PC-9 (cell line): ENCODE data around the gene SLC10A6. TPM values are rescaled to one million over a fixed set of nuclear protein-coding genes. Genes with fewer than 3 reads are reported as not detected.

Experiments used
- BruUV-seq: library from RNA; stranded (reverse); fragments of 400-500 nt; replicated peaks from 2 replicates; lab custom pipeline; 2021; lab: Mats Ljungman, UMichigan
- CTCF ChIA-PET: fragments of 300-600 bp; sonication (Branson Sonifier 250); formaldehyde crosslinking; loops from one replicate; lab custom pipeline; 2022; ENCODE audit warnings: antibody characterized with exemption; lab: Charles Lee
- POLR2A ChIA-PET: fragments of 300-600 bp; sonication (Branson Sonifier 250); formaldehyde crosslinking; loops from one replicate; lab custom pipeline; 2022; ENCODE audit warnings: antibody characterized with exemption; ENCODE audit not compliant: unreplicated experiment; lab: Charles Lee
- DNase-seq, 2 experiments: peaks; one replicate each; pipeline versions ENCODE4 v3.0.0 to v3.0.0-alpha.2; 2015 to 2022; ENCODE audit warnings: mixed read lengths in 1 of 2
- H2AFZ ChIP-seq: fragments of 200-600 bp; sonication (generic); 2 replicates; pipeline ENCODE4 v1.8.1; 2017; ENCODE audit warnings: antibody characterized with exemption
- H3F3A ChIP-seq: fragments of 200-600 bp; sonication (generic); 2 replicates; pipeline ENCODE4 v1.8.1; 2017; ENCODE audit warnings: antibody characterized with exemption, mild to moderate bottlenecking, low read depth; ENCODE audit not compliant: insufficient read depth
- H3K27ac ChIP-seq: fragments of 200-600 bp; sonication (generic); 2 replicates; pipeline ENCODE4 v1.6.1; 2016; ENCODE audit warnings: mixed run types
- H3K27me3 ChIP-seq: fragments of 200-600 bp; sonication (generic); 2 replicates; pipeline ENCODE4 v1.6.1; 2016; ENCODE audit warnings: low read depth, mixed run types; ENCODE audit not compliant: insufficient read depth
- H3K36me3 ChIP-seq: fragments of 200-600 bp; sonication (generic); 2 replicates; pipeline ENCODE4 v1.6.1; 2016; ENCODE audit warnings: low read depth, mixed run types
- H3K4me1 ChIP-seq: fragments of 200-600 bp; sonication (generic); replicated peaks from 2 replicates; pipeline ENCODE4 v1.6.1; 2016; ENCODE audit warnings: mixed run types; ENCODE audit not compliant: insufficient read depth
- H3K4me2 ChIP-seq: fragments of 200-600 bp; sonication (generic); 2 replicates; pipeline ENCODE4 v1.6.1; 2017; ENCODE audit warnings: mixed run types
- H3K4me3 ChIP-seq: fragments of 200-600 bp; sonication (generic); 2 replicates; pipeline ENCODE4 v1.6.1; 2016; ENCODE audit warnings: mixed run types
- H3K79me2 ChIP-seq: fragments of 200-600 bp; sonication (generic); 2 replicates; pipeline ENCODE4 v1.6.1; 2017; ENCODE audit warnings: low read depth, mixed run types
- H3K9me2 ChIP-seq: fragments of 200-600 bp; sonication (generic); 2 replicates; pipeline ENCODE4 v1.8.1; 2017; ENCODE audit warnings: mild to moderate bottlenecking; ENCODE audit not compliant: insufficient read depth
- H3K9me3 ChIP-seq: fragments of 200-600 bp; sonication (generic); 2 replicates; pipeline ENCODE4 v1.8.1; 2016; ENCODE audit warnings: low read depth; ENCODE audit not compliant: insufficient read depth
- H4K20me1 ChIP-seq: fragments of 200-600 bp; sonication (generic); 2 replicates; pipeline ENCODE4 v1.8.1; 2017; ENCODE audit not compliant: insufficient read depth
- CTCF ChIP-seq: fragments of 200-600 bp; sonication (generic); conservative IDR thresholded peaks from 2 replicates; pipeline ENCODE4 v1.6.1; 2017; ENCODE audit warnings: mixed run types, antibody characterized with exemption, mild to moderate bottlenecking, moderate library complexity
- EZH2 ChIP-seq: fragments of 200-600 bp; sonication (generic); IDR thresholded peaks from 2 replicates; pipeline ENCODE4 v1.8.0; 2017; ENCODE audit warnings: antibody characterized with exemption, low read depth
- intact Hi-C: fragments of 100-400 bp; cut with micrococcal nuclease; formaldehyde crosslinking; loops from one replicate; pipeline ENCODE4 v1.10.0; 2022; ENCODE audit not compliant: unreplicated experiment
- total RNA-seq: library from RNA; stranded (reverse); gene quantifications from 2 replicates; pipeline ENCODE4 v1.2.3, GENCODE V29; 2021

SLC10A6 gene
- total RNA-seq, 1 experiment from 2014 or later, result not detected

GRCh38 chr4:86775061-86775460, 74.1 kb downstream of the SLC10A6 start:
- no peaks in the 10 kb centered on the region for H3K4me1 ChIP-seq
- no peak overlapping the region for H3K4me3 ChIP-seq
- H3K36me3 ChIP-seq, result no peaks in the 10 kb centered on the region
- no peaks in the 10 kb centered on the region for H3K79me2 ChIP-seq
- intact Hi-C loops, result no loop called here
- no peaks in the 10 kb centered on the region for H3K9me2 ChIP-seq
- DNase-seq, result no peak
- BruUV-seq, result no TSS peak
- no peak overlapping the region for H3K4me2 ChIP-seq
- H2AFZ ChIP-seq, result no peak overlapping the region
- POLR2A ChIA-PET, result no interaction called here
- H3K9me3 ChIP-seq, result no peaks in the 10 kb centered on the region
- H3F3A ChIP-seq, result no peaks in the 10 kb centered on the region
- H4K20me1 ChIP-seq, result no peaks in the 10 kb centered on the region
- no peak overlapping the region for H3K27ac ChIP-seq
- CTCF ChIA-PET, result no interaction called here
- no peaks in the 10 kb centered on the region for H3K27me3 ChIP-seq
- TF ChIP-seq CTCF (no peak), EZH2 (no peak)

Other genes starting within 250 kb of the SLC10A6 start
- 2.0 TPM in 1 of 2 replicates, not detected in the other for gene C4orf36, start 43.0 kb upstream of the SLC10A6 start, total RNA-seq
- 45.3 and 52.8 TPM in 2 replicates for gene AFF1, start 85.6 kb upstream of the SLC10A6 start, total RNA-seq